Osteoblast (primary cell): Measurements from ENCODE around the gene SCUBE1. TPM values are rescaled to one million over a fixed set of nuclear protein-coding genes. Genes with fewer than 3 reads are reported as not detected.
A peak's percentile ranks its signal among the peaks of the same experiment; 100 is the strongest.

Source experiments
- DNase-seq: peaks from one replicate; pipeline ENCODE4 v3.0.0; 2011; ENCODE audit warnings: low spot score, mixed read lengths; ENCODE audit not compliant: insufficient read length; ENCODE audit errors: missing footprints
- H2AFZ ChIP-seq: 2 replicates; pipeline ENCODE4 v1.6.0; 2011; ENCODE audit warnings: mild to moderate bottlenecking, low read length
- H3K27ac ChIP-seq: 2 replicates; pipeline ENCODE4 v1.5.1; 2011; ENCODE audit warnings: mild to moderate bottlenecking, low read depth, low read length, moderate library complexity
- H3K27me3 ChIP-seq: 2 replicates; pipeline ENCODE4 v1.6.0; 2012; ENCODE audit warnings: mild to moderate bottlenecking, control low read depth, inconsistent platforms, low read length, moderate library complexity; ENCODE audit not compliant: insufficient read depth
- H3K36me3 ChIP-seq: 2 replicates; pipeline ENCODE4 v1.5.1; 2011; ENCODE audit warnings: mild to moderate bottlenecking, low read length, control low read depth, moderate library complexity; ENCODE audit not compliant: insufficient read depth
- H3K4me1 ChIP-seq: 2 replicates; pipeline ENCODE4 v1.5.1; 2011; ENCODE audit warnings: mild to moderate bottlenecking, low read length, control low read depth, moderate library complexity; ENCODE audit not compliant: insufficient read depth
- H3K4me2 ChIP-seq: 2 replicates; pipeline ENCODE4 v1.6.0; 2011; ENCODE audit warnings: mild to moderate bottlenecking, low read length; ENCODE audit not compliant: insufficient read depth
- H3K4me3 ChIP-seq: fragments of 200-600 bp; sonication (generic); 3 replicates; pipeline ENCODE4 v1.5.1; 2012; ENCODE audit warnings: mild to moderate bottlenecking, low read length, inconsistent platforms; ENCODE audit not compliant: insufficient read depth
- H3K79me2 ChIP-seq: 2 replicates; pipeline ENCODE4 v1.6.0; 2012; ENCODE audit warnings: mild to moderate bottlenecking, low read length, control low read depth, inconsistent platforms; ENCODE audit not compliant: insufficient read depth
- H3K9me3 ChIP-seq: 2 replicates; pipeline ENCODE4 v1.5.1; 2011; ENCODE audit warnings: low read depth, low read length, control low read depth
- H4K20me1 ChIP-seq: 2 replicates; pipeline ENCODE4 v1.6.0; 2012; ENCODE audit warnings: mild to moderate bottlenecking, low read length, control low read depth; ENCODE audit not compliant: insufficient read depth
- total RNA-seq: library from RNA; depleted of rRNA; stranded (reverse); fragments of >200 nt; gene quantifications from 2 replicates; pipeline ENCODE4 v1.2.3, GENCODE V29; 2012
- TF ChIP-seq, protein P1 (sequence below): IDR thresholded peaks from 2 replicates; pipeline ENCODE4 v1.5.1; 2011; ENCODE audit warnings: mild to moderate bottlenecking, low read depth, low read length, moderate library complexity; ENCODE audit errors: extremely low read depth

The SCUBE1 gene
- total RNA-seq, 1 donor, result 2.2 TPM

DNA sequence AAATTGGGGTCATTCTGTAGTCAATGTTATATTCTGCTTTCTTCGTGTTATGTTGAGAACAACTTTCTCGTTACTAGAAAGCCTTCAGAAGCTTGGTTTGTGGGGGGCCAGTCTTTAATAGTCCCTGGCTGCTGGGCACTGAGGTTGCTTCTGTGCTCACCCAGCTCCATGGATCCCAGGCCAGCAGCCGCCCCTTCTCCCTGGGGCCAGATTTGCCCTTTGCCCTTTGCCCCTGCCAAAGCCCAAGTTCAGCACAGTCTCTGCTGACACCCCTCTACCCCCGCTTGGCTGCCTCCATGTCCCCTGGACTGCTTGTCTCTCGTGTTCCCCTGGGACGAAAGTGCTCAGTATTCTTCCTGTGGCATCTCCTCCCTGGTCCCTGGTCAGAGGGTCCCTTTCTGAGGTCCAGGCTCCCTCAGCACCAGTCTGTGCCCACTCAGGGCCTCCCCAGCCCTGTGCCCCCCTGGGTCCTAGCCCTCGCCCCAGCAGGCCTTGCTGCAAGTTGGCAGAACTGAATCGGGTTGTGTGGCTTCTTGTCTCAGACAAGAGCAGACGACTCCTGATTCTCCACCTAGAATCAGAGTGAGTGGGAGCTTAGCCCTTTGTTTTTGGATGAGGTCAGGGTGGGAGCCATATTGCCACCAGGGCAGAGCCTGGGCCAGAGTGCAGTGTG lies 185.2 kb downstream of the SCUBE1 start:
- Histone ChIP-seq H3K36me3 (peaks cover 18% of the 10 kb centered on the region), H3K27me3 (no peaks in the 10 kb centered on the region), H3K4me3 (no peak overlapping the region), H3K79me2 (peaks cover 71% of the 10 kb centered on the region), H3K4me1 (peaks cover 9% of the 10 kb centered on the region), H4K20me1 (peaks cover 57% of the 10 kb centered on the region), H2AFZ (no peak overlapping the region), H3K27ac (no peak overlapping the region), H3K4me2 (no peak overlapping the region), H3K9me3 (no peaks in the 10 kb centered on the region)
- TF ChIP-seq, protein P1, sequence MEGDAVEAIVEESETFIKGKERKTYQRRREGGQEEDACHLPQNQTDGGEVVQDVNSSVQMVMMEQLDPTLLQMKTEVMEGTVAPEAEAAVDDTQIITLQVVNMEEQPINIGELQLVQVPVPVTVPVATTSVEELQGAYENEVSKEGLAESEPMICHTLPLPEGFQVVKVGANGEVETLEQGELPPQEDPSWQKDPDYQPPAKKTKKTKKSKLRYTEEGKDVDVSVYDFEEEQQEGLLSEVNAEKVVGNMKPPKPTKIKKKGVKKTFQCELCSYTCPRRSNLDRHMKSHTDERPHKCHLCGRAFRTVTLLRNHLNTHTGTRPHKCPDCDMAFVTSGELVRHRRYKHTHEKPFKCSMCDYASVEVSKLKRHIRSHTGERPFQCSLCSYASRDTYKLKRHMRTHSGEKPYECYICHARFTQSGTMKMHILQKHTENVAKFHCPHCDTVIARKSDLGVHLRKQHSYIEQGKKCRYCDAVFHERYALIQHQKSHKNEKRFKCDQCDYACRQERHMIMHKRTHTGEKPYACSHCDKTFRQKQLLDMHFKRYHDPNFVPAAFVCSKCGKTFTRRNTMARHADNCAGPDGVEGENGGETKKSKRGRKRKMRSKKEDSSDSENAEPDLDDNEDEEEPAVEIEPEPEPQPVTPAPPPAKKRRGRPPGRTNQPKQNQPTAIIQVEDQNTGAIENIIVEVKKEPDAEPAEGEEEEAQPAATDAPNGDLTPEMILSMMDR, result no peak
- DNase-seq, result peak; percentile 81

DNA sequence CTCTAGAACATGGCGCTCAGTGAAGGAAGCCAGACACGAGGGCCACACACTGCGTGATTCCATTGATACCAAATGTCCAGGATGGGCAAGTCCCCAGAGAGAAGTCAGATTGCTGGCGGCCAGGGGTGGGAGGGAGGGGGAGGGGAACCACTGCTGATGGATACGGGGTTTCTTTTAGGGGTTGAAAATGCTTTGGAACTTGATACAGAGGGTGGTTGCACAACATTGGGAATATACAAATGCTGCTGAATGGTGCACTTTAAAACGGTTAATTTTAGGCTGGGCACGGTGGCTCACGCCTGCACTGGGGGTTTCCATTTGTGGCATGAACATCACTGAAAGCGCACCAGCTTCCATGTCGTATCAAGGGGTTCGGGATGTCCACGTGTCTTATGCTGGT lies 186.8 kb downstream of the SCUBE1 start:
- TF ChIP-seq, protein P1, result no peak
- DNase-seq, result peak; percentile 23
- Histone ChIP-seq H3K27ac (no peak overlapping the region), H3K79me2 (peaks cover 87% of the 10 kb centered on the region), H3K4me2 (no peak overlapping the region), H3K4me3 (no peak overlapping the region), H3K4me1 (peaks cover 9% of the 10 kb centered on the region), H2AFZ (no peak overlapping the region), H3K9me3 (no peaks in the 10 kb centered on the region), H4K20me1 (peaks cover 53% of the 10 kb centered on the region), H3K36me3 (peaks cover 12% of the 10 kb centered on the region), H3K27me3 (no peaks in the 10 kb centered on the region)

DNA sequence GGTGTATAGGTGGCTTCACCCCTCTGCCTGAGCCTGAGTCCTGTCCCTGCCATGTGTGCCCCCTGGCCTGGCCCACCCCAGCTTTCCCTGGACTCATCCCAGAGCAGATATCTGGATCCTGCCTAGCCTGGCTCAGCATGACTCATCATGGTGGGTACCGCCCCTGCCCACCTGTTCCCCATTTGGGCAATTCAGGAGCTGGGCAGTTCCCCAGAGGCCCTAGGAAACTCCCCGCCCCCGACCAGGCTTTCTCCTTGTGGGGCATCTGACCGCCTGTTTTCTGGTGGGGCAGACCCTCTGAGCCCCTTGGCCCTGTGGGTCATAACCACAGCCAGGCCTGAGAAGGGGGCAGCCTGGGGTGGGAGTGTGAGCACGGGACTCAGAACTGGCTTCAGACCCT lies 187.4 kb downstream of the SCUBE1 start:
- no peaks in the 10 kb centered on the region for H3K27me3 ChIP-seq
- peaks cover 49% of the 10 kb centered on the region for H4K20me1 ChIP-seq
- H3K79me2 ChIP-seq, result peaks cover 91% of the 10 kb centered on the region
- TF ChIP-seq, protein P1, result no peak
- no peaks in the 10 kb centered on the region for H3K9me3 ChIP-seq
- no peak overlapping the region for H3K4me3 ChIP-seq
- H3K27ac ChIP-seq, result no peak overlapping the region
- no peak overlapping the region for H3K4me2 ChIP-seq
- H3K36me3 ChIP-seq, result peaks cover 10% of the 10 kb centered on the region
- H2AFZ ChIP-seq, result no peak overlapping the region
- H3K4me1 ChIP-seq, result peaks cover 9% of the 10 kb centered on the region
- DNase-seq, result peak; percentile 65

DNA sequence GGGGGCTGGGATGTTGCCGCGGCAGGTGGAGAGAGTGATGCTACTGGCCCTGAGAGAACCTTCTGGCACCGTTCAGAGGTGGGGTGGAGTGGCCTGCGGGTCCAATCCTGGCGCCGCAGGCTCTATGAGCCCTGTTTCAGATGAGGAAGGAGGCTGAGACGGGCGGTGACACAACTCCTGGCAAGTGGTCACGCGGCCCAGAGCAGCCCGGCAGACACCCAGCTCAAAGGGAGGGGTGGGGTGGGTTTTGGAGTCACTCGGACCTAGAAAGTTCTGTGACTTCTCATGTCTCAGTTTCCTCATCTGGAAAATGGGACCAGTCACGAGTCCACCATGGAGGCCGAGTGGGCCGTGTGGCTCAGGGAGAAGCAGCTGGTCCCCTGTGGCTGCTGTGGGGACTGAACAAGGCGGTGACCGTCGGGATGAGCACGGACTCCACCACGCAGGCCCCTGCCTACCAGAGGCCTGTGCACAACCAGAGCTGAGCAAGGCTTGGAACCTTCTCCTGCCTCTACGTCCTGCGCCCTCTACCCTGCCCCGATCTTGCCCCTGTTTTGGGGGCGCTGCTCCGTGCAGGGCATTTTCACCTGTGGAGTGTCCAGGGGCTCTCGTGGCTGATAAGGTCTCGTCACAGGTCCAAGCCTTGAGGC lies 188.2 kb downstream of the SCUBE1 start:
- Histone ChIP-seq H3K9me3 (no peaks in the 10 kb centered on the region), H3K4me3 (no peak overlapping the region), H3K27me3 (no peaks in the 10 kb centered on the region), H3K4me2 (no peak overlapping the region), H3K79me2 (peaks cover 84% of the 10 kb centered on the region), H3K27ac (peak overlapping the region; percentile 33), H4K20me1 (peaks cover 47% of the 10 kb centered on the region), H2AFZ (no peak overlapping the region), H3K36me3 (peaks cover 2% of the 10 kb centered on the region), H3K4me1 (peaks cover 9% of the 10 kb centered on the region)
- TF ChIP-seq, protein P1, result no peak
- DNase-seq, result peak; percentile 68
